Hematopoietic multipotent progenitor cell treated with erythropoietin and hydrocortisone succinate and interleukin-3 and kit ligand, for 17 days (in vitro differentiated cells): ENCODE results near the gene WNK2.
"Not testable (repeated sequence)": the region's sequence is repeated elsewhere in the genome, so short reads cannot be mapped to it uniquely, and the experiment has no call there.

ENCODE experiments used
- DNase-seq: peaks from one replicate; pipeline ENCODE4 v3.0.0-alpha.2; 2015; ENCODE audit warnings: low spot score

Gene WNK2

DNA sequence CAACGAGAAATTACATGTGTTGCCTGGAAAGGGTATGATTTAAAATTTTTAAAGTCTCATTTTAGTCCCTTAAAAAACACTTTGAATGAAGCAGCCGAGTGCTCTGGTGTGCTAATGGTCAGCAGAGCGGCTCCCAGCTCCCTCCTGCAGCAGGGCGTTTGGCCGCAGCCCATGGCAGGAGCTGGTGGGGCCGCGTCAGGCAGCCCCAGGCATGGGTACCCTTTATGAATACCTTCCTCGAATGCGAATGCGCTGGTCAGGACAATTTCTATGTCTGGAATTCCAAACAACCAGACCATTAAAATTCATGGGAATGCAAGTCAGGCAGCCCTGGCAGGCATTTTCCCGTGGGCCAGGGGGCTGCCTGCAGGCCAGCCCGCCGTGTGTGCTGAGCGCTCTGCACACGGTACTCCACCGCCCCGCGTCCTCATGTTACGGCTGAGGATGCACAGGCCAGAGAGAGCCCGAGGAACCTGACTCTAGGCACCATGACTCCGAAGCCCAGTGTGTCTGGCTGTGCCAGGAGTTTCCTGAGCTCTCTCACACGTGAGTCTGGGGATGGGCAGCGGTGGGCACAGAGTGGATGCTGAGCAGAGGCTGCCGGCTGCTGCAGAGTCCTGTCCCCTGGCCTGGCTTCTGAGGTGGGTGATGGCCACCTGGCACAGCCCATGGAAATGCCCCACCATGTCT lies 123.7 kb downstream of the WNK2 start:
- DNase-seq, result no peak

DNA sequence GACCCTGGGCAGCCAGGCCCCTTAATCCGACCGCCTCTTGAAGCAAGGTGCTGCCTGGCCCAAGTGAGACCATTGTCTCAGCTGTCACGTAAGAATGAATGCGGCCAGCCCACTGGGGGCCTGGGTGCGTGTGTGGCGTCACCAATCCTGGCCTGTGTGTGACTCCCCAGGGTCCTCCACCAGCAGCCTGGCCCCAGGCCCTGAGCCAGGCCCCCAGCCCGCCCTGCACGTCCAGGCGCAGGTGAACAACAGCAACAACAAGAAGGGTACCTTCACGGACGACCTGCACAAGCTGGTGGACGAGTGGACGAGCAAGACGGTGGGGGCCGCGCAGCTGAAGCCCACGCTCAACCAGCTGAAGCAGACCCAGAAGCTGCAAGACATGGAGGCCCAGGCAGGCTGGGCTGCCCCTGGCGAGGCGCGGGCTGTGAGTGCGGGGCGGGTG lies 124.2 kb downstream of the WNK2 start:
- DNase-seq, result no peak

DNA sequence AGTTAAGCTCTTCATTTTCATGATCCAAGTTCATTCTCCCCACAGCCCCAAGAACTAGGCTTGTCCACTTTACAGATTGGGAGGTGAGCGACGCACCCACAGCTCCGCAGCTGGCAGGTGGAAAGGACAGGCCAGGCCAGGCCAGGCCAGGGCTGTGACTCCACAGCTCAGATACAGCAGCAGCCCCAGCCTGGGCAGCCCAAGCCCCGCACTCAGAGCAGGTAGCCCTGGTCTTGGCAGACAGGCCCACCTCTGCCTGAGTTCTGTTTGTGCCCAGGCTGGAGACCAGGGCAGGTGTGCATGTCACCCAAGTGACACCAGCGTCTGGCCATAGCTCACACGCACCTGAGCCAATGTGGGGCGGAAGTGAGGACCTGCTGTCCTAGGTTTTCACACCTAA lies 124.7 kb downstream of the WNK2 start:
- DNase-seq, result no peak

DNA sequence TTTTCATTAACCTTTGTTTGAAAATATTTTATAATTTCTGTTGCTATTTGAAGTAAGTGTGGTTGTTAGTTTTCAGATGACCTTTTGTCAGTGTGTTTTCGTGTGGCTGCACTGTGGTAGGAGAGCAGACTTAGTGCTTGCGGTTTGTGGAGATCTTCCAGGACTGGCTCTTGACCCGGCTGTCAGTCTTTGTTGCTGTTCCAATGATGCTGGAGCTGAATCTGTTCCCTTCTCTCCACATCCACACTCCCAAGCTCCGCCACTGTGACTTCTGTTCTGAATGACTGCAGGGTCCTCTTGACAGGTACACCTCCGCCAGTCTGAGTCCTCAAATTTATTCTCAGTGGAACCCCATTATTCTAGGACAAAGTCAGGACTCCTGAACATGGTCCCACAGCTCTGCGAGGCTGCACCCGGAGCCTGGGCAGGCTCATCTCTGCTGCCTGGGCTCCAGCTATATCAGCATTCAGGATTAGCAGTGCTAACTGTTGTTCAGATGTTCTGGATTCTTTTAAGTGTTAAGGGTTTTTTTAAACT lies 126.0 kb downstream of the WNK2 start:
- no peak for DNase-seq

DNA sequence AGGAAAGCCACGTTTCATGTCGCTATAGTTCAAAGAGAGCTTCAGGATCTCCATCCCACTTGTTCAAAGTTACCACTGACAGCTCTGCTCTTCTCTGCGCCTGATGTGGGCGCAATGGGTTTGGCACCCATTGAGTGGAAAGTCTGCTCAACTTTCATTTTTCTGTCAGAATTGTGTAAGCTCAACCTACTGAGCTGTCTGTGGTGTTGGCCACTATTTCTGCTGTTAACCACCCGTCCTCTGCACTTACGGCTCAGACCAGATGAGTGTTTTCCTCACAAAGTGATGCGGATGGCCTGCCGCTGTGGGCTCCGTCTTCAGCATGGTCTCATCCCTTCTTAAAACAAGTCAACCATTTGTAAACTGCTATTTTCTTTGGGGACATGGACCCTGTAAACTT lies 131.2 kb downstream of the WNK2 start:
- DNase-seq, result no peak

DNA sequence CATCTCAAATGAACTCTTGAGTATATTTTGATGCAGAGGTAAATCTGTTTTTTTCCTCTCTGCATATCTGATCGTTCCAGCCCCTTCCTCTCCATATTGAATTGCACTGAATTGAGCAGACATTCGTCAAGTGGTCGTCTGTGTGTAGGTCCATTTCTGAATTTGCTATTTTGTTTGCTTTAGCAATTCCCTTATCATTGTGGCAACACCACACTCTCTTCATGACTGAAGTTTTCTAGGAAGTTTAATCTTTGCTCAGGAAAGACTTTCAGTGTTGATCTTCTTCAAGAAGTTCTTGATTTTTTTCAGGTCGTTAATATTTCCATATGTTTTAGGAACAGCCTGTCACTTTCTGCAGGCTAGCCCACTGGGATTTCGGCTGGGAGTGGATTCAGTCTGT lies 132.0 kb downstream of the WNK2 start:
- DNase-seq, result no peak

DNA sequence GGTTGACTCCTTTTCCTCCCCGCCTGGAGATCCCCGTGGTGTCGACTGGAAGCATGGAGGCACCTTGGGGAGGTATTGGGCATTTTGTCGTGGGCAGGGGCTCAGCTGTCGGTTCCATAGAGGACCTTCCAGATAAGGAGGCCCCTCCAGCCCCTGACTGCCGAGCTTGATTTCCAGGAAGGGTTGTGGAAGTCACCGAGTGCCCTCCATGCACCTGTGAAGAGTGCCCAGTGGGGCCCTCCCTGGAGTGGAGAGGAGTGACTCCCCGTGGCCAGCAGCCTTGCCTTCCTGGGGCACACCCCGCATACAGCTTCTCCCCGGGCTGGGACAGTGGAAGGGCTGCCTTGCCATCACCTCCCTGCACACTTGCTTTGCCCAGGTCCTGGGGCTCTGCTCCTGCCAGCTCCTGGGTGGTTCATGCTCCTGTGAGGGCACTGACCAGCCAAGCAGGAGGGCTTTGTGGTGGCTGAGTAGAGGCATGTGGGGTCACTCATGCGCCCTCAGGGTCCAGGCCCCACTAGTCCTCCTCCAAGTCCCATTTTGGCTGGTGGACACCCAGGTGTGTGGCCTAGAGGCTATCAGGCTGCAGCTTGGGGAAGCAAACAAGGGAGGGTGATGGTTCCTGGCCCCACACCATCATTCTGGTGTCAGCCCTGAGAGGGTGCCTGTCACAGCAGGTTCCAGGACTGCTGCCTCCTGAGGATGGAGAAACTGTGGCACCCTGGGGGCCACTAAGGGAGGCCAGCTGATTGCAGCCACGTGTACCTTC lies 133.0 kb downstream of the WNK2 start:
- no peak for DNase-seq

DNA sequence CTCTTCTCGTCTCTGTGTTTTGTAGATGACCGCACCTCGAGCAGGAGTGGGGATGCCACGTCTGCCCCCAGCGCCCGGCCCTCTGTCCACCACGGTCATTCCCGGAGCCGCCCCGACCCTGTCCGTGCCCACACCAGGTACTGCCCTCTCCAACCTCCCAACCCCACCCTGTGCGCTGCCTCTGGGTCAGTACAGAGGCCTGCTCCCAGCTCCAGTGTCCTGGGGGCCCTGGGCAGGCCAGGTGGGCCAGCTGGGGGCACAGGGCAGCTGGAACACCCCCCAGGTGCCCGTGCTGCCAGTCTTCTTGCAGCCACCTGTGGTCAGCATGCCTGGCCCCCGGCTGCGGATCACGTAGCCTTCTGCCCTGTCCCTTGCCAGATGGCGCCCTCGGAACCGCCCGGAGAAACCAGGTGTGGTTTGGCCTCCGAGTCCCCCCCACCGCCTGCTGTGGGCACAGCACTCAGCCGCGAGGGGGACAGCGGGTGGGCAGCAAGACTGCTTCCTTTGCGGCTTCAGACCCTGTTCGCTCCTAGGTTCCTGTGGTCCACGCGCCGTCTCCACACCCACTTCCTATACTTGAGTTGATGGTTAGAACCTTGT lies 133.7 kb downstream of the WNK2 start:
- no peak for DNase-seq

DNA sequence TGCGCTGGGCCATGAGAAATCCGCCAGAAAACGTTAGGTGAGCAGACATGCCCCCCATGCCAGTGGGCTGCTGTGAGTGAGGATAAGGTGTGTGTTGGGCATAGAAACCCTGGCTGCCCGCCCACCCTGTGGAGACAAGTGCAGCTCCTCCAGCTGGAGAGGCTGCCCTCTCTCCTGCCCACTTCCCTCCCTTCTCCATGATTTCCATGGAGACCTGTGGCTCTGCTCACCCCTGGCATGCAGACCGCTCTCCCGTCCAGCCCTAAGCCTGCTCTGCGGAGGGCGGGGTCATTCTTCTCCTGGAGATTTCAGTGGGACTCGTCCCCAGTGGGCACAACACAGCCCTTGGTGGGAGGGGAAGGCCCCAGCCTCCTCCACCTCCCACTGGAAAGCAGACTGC lies 134.5 kb downstream of the WNK2 start:
- DNase-seq, result no peak

DNA sequence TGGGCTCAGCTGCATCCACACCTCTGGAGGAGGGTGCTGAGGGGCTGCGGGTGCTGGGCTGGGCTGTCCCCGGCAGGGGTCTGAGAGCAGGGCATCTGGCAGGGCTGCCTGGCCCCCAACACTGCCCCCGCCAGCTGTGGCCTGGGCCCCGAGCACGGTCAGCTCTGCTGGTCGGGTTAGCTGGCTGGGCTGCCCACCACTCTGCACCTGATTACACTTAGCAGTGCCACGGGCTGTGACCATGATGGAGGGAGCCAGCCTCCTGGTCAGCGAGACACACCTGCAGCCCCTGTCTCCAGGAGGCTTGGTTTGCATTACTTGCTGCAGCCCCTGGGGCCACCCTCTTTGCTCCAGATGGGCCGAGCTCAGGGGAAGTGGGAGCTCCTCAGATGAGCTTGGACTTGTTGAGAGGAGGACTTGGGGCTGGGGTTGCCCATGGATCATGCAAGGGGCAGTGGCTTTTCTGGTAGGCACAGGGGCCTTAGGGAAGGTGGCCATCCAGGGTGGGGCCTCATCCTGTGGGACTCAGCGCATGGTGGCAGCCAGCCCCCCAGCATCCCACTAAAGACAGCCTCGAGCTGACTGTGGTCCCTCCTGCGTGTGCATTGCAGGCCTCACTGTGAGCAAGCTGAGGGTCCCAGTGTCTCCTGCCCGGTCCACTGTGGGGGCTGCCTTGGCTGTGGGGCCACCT lies 135.5 kb downstream of the WNK2 start:
- no peak for DNase-seq

DNA sequence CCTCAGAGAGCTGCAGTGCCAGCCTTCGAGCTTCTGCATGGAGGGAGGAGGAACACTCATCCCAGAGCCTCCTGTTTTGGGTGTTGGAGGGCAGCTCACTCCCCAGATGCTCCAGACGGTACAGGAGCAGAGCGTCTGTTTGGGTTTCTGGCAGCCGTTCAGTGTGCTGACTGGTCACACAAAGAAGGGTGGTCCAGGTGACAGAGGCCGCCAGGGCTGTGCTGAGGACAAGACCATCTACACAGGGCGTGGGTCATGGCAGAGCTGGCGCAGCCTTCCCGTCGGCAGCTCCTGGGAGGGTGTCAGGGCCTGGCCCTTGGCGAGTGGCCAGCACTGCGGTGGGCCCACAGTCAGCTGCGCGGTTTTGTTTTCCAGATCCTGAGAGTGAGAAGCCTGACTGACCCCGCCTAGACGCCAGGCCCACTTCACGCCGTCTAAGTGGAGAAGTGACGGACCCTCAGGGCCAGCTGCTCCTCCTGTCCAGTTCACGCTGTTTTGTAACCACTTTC lies 136.1 kb downstream of the WNK2 start:
- DNase-seq, result no peak

DNA sequence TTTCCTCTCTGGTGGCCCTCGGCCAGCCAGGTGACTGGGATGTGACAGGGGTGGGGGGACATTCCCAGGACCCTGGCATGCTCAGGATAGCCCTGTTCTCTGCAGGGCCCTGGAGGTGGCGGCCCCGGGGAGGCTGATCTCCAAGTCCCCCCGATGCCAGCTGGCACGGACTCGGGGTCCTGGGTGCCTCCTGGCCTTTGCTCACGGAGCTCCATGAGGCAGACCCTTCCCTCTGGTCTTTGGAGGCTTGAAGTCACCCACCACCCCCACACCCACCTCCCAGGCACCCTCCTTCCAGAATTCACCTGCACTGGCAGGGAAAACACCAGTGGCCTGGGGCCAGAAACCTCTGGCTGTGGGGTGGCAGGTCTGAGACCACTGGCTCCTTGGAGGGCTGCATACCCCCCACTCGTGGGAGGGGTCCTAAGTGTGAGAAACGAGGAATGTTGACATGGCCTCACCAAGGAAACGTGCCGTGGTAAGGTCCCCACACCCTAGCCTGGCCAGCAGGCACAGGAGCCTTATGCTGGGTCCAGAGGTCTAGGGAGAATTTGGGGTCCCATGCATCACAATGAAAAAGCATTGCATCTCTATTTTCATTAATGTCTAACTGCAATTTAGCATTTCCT lies 136.8 kb downstream of the WNK2 start:
- no peak for DNase-seq

DNA sequence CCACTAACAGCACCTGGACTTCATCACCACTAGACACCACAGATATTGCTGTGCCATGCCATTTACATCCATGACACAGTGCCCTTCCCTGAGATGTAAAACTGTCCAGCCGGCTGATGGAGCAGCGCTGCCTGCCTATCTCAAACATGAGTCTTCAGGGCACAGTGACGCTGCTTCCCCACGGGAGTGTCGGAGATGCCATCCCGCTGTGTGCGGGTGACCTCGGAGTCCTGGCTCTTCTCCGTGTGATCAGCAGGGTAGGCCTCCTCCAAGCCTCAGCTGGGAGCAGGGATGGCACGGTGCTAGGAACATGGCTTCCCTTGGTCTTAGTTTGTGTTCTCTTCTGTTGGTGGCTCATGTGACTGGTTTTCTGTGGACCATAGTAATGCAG lies 137.3 kb downstream of the WNK2 start:
- DNase-seq, result no peak

DNA sequence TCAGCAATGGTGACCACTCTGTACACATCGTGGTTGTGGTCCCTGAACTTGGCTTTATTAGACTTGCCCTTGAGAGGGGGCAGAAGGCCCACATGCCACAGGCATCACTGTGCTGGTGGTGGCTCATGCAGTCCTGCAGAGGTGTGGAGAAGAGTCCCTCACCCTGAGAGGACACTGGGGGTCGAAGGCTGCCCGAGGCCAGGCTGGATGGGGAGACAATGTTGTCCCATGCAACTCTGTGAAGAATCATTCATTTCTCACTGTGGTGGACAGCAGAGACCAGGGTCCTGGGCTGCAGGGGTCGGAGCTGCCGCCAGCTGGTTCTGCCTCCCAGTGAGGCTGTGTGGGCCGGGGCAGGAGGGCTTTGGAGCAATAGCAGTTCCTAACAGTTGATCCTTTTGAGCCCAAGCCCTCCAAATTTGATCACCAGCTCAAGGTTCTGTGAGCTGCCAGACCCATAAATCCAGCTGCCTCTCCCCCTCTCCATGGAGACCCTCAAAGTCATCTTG lies 139.6 kb downstream of the WNK2 start:
- DNase-seq, result not testable (repeated sequence)

DNA sequence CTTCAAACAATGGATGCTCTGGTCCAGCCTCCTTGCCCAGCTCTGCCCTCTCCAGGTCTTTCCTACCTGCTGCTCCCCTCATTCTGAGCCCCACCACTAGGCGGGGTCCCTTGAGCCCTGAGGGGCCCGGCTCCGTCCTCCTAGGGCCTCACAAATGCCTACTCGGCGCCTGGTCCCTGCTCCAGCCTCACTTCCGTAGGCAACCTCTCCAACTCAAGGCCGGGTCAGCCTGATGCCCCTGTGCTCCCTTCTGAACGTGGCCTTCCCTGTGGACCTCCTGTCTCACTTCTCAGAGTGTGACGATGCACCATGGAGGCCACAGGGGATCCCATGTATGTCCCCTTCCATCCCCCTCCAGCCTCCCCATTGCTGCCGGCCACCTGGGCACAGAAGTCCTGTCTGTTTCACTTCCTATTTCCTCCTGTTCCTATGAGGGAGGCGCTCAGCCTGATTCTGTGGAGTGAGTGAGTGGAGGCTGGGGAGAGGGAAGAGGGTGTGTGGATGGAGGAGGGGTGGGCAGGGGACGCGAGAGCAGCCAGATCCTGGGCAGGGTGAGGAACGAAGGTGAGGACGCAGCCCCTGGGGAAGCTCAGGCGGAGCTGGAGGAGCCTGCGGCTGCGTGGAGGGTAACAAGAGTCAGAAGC lies 140.4 kb downstream of the WNK2 start:
- DNase-seq, result no peak

DNA sequence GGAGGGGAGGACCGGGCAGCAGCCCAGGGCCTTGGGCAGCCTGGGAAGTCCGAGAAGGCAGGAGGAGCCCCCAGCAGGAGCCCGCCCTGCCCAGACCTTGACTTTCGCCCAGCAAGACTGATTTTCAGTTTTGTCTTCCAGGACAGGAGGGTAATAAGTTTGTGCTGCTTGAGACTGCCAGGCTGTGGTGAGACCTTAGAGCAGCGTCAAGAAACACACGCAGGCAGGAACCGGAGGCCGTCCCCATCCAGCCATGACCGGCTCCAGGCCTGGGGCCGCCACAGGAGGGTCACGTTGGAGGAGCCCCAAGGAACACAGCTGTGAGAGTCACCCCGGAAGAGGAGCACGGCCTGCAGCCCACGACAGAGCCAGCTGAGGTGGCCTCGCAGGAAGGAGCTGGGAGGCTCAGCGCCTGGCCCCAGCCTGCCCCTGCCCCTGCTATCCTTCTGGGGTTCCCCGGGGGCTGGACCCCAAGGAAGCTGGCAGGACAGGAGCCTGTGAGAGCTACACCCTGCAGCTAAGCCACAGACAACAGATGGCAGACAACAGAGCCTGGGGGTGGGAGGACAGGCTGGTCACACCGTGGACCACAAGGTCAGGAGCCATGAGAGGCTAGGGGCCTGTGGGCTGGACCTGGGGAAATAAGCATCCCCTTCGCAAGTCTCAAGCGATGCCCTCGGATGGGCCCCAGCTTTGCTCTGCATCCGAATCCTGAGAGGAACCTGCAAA lies 141.5 kb downstream of the WNK2 start:
- DNase-seq, result no peak

DNA sequence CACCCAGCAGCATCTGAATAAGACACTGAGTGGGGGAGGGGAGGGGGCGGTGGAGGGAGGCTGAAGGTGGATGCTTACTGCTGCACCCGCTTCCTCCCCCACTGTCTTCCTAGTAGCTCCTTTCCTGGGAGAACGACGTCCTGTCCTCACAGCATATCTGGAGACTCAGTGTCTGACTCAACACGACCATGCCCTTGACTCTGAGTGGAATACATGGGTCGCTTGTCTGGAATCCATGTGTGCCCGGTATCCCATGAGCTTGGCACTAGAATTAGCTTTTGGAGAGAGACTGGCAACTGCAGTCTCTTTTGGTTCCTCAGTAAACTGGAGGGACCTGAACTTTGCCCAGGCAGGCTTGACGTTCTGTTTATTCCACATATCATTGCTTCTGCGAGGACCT lies 142.1 kb downstream of the WNK2 start:
- no peak for DNase-seq

DNA sequence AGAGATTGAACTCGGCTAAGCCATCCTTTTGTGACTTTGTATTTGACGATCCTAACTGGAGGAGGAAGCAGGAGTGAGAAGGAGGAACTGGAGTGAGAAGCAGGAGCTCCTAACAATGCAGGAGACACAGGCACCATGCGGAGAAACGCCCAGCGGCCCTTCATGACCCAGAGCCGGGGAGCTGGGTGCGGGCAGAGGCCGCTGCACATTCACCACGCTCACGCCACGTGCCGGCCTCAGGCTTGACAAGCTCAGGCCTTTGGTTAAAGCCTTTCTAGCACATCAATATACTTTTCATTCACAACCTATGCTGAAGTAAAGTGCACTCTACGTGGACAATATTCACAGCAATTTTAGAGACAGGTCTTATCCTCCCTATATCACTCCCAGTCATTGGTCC lies 142.7 kb downstream of the WNK2 start:
- DNase-seq, result no peak

DNA sequence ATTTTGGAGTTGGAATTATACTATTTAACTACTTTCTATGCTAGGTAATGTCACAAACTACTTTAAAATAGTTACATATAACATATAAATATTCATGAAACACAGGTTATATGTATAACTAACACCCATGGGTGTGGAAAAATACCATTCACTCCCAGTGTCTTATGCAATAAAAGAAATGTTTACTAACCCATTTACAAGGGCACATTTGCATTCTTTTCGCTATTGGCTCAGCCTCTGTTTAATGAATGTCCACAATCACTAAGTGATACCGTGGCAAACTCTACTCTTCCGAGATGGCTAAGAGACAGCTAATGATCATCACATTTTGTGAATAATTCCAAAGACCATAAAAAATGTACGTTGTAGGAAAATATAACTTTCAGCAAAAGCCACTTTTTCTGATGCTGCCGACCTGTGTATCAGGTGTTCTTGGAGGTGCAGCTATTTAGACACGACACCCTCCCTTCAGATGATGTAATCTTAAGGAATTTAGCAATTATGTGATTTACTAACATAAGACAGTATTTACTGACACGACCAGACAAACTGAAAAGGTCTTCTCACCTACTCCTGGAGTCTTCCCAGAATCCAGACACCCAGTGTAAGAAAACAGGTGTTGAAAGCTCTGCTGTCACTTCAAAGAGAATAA lies 145.8 kb downstream of the WNK2 start:
- no peak for DNase-seq

DNA sequence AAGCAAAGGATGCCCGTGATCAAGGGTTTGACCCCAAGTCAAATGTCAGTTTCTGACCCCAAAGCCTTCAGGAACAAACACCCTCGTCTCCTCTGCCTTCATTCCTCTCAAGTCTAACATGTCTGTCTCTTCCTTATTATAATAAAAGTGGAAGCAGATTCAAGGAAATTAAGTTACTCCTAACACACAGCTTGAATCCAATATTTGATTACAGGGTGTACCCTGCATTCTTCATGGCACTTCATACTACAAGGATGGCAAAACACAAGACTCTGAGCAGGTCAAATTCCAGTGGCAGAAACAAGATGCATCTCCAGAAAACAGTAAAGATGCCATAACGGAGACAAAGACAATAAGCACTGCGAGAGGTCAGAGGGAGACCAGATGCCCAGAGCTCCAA lies 148.4 kb downstream of the WNK2 start:
- DNase-seq, result no peak
